Coronary artery (tissue), 2 donors: Measurements from ENCODE around the gene XCL1.
"Not testable (repeated sequence)": the region's sequence is repeated elsewhere in the genome, so short reads cannot be mapped to it uniquely, and the experiment has no call there.

Source experiments
- DNase-seq: peaks from one replicate; pipeline ENCODE4 v3.0.0-alpha.2; 2017; ENCODE audit warnings: low spot score
- H3K27ac ChIP-seq, 2 donors: fragments of 200-600 bp; sonication (generic); one replicate each; pipeline ENCODE4 v1.5.1; 2016 to 2019
- H3K4me3 ChIP-seq: fragments of 200-600 bp; sonication (generic); 2 replicates; pipeline ENCODE4 v1.5.1; 2016; ENCODE audit warnings: mild to moderate bottlenecking, moderate library complexity
- TF ChIP-seq, protein P1 (sequence below): fragments of 200-600 bp; sonication (generic); IDR thresholded peaks from one replicate; pipeline ENCODE4 v1.5.1; 2019; ENCODE audit warnings: antibody characterized with exemption

Gene XCL1

DNA sequence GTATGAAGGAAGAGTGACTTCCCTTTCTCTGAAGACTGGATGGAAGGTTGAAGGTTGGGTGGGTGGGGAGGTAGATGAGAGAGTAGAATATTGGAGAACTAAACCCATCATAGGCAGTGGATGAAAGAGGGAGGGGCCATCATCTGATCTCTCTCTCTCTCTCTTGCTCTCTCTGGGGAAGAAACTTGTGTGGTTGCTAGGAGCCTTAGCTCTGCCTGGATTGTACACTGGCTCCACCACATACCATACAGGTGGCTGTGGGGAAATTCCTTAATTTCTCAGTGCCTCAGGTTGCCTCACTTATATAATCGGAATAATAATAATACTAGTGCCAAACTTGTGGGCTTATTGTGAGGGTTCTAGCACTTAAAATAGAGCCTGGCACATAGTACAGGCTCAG, 9.5 kb downstream of the XCL1 start:
- TF ChIP-seq, protein P1, sequence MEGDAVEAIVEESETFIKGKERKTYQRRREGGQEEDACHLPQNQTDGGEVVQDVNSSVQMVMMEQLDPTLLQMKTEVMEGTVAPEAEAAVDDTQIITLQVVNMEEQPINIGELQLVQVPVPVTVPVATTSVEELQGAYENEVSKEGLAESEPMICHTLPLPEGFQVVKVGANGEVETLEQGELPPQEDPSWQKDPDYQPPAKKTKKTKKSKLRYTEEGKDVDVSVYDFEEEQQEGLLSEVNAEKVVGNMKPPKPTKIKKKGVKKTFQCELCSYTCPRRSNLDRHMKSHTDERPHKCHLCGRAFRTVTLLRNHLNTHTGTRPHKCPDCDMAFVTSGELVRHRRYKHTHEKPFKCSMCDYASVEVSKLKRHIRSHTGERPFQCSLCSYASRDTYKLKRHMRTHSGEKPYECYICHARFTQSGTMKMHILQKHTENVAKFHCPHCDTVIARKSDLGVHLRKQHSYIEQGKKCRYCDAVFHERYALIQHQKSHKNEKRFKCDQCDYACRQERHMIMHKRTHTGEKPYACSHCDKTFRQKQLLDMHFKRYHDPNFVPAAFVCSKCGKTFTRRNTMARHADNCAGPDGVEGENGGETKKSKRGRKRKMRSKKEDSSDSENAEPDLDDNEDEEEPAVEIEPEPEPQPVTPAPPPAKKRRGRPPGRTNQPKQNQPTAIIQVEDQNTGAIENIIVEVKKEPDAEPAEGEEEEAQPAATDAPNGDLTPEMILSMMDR, result no peak
- no peak overlapping the region for H3K27ac ChIP-seq
- DNase-seq, result no peak
- no peak overlapping the region for H3K4me3 ChIP-seq

DNA sequence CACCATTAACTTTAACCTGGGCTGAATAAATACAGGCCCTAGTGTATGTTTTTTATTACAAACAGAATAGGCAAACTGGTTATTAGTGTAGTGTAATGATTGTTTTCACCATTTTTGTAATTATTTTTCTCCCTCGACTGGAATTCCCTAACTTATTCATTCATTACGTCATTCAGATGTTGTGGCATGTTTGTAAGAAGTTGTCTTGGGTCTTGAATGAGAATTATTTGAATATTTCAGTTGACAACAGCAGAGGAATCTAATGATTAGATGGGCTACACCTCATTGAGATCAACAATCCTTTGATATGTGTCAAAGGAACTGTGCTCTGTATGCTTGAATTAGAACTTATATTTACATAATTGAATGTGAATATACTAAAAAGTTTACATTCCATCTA, 12.8 kb downstream of the XCL1 start:
- TF ChIP-seq, protein P1, result no peak
- no peak overlapping the region for H3K27ac ChIP-seq
- H3K4me3 ChIP-seq, result no peak overlapping the region
- DNase-seq, result no peak

DNA sequence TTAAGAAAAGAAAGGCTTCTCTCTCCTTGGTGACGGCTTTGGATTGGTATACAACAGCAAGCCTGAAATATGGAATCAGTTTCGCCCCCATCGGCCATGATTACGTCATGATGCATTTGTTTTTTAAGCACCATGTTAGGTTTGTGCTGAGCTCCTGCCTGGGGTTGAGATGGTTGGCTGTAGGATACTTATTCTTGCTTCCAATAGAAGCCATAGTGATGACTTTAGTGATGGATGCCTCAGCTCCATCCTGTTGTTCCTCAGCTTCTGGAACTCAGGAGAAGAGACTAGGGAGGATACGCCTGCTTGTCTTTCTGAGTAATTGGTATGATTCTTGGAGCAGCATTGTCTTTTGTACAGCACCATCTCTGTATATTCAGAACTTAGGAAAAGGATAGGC, 14.7 kb downstream of the XCL1 start:
- TF ChIP-seq, protein P1, result no peak
- Histone ChIP-seq H3K4me3 (no peak overlapping the region), H3K27ac (no peak overlapping the region)
- DNase-seq, result no peak

DNA sequence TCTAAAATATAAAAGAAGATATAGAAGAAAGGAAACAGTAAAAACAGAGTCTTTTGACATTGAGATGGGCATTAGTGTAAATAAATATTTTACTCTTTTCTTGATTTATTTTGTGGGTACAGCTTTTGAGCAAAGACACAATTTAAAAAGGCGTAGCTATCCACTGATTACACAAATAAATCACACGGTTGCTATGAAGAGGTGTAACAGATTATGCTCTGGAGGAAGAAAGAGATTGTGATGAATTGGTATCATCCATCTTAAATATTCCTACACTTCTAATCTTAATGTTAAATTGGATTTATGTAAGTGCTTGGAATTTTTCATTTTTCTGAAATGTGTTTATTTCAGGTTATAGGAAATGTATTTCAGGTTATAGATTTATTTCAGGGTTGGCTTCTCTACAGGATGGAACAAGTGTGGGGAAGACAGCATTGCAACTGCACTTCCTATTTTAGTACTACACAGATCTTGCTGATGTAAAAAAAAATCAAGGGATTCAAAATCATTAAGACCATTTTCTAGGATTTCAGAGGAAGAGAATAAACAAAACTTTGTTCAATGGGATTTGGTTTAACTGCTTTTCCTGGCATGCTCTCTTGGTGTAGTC, 15.3 kb downstream of the XCL1 start:
- no peak for DNase-seq
- Histone ChIP-seq H3K4me3 (no peak overlapping the region), H3K27ac (no peak overlapping the region)
- TF ChIP-seq, protein P1, result no peak

DNA sequence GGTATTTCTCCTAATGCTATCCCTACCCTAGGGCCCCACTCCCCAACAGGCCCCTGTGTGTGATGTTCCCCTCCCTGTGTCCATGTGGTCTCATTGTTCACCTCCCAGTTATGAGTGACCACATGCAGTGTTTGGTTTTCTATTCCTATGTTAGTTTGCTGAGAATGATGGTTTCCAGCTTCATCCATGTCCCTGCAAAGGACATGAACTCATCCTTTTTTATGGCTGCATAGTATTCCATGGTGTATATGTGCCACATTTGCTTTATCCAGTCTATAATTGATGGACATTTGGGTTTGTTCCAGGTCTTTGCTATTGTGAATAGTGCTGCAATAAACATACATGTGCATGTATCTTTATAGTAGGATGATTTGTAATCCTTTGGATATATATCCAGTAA, 19.0 kb downstream of the XCL1 start:
- not testable (repeated sequence) for H3K27ac ChIP-seq, DNase-seq, H3K4me3 ChIP-seq

DNA sequence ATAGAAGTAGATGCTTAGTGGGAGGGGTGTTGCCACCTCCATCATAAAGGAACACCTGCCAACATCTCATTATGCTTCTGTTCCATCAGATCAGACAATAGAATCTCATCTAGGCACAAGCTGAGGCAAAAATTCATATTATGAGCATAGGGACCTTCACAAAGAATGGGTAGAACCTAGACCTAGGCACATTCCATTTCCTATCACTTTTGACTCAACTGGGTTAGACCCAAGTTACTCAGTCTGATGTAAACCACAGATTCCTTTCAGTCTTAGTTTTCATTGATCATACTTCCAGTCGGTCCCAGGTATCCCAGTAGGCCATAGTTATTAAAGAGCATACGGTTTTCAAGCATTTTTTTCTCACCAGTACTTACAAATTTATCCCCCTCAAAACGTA, 21.7 kb downstream of the XCL1 start:
- Histone ChIP-seq H3K27ac (no peak overlapping the region), H3K4me3 (no peak overlapping the region)
- DNase-seq, result no peak
- TF ChIP-seq, protein P1, result no peak

DNA sequence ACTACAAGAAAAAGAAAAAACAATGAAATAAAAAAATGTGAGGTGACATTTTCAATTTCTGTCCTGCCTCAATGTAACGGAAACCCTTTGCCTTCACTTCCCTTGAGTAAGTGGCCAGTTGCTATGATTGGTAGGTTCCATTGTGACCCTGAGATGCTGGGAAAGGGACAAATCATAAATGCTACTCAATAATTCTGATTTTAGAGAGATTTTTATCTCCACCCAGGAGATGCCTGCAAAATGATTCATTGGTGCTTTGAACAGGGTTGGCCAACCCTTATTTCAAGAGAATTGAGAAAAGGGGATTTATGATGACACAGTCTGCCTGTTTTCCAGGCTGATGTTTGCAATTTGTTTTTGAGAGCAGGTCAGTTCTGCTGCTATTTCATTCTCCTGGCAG, 22.5 kb downstream of the XCL1 start:
- H3K27ac ChIP-seq, result no peak overlapping the region
- no peak for DNase-seq
- no peak overlapping the region for H3K4me3 ChIP-seq
- TF ChIP-seq, protein P1, result no peak

DNA sequence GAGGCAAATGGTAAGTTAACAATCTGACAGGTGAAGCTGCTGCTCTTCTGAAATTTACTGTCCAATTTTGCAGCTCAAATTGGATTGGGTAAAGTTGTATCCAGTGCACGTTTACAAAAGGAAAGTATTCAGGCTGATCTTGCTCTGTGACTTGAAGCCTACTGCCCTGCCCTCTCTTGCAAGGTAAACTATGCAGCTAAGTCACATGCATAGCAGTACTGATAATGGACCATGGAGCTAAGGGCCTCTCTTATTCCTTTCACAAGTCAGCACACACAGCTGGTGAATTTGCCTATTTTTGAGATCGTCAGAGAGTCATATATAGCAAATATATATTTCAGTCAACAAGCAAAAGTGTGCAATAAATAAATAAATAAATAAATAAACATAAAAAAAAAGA, 23.2 kb downstream of the XCL1 start:
- Histone ChIP-seq H3K27ac (no peak overlapping the region), H3K4me3 (no peak overlapping the region)
- DNase-seq, result no peak
- TF ChIP-seq, protein P1, result no peak
